Smooth muscle cell (in vitro differentiated cells): ENCODE results near the gene GPC6. TPM values are rescaled to one million over a fixed set of nuclear protein-coding genes. Genes with fewer than 3 reads are reported as not detected.

Experiments used
- DNase-seq: peaks from one replicate; lab custom pipeline; 2025; ENCODE audit not compliant: unreplicated experiment; lab: John Stamatoyannopoulos, UW
- H2AFZ ChIP-seq: fragments of 200-600 bp; sonication (generic); 2 replicates; pipeline ENCODE4 v1.6.0; 2016; ENCODE audit warnings: antibody characterized with exemption, low read depth, mild to moderate bottlenecking
- H3F3A ChIP-seq: fragments of 200-600 bp; sonication (generic); 2 replicates; pipeline ENCODE4 v1.6.0; 2017; ENCODE audit warnings: antibody characterized with exemption, low read depth
- H3K27ac ChIP-seq: fragments of 200-600 bp; sonication (generic); 2 replicates; pipeline ENCODE4 v1.5.1; 2016; ENCODE audit warnings: low read depth, mild to moderate bottlenecking
- H3K27me3 ChIP-seq: fragments of 200-600 bp; sonication (generic); 2 replicates; pipeline ENCODE4 v1.6.1; 2016; ENCODE audit warnings: low read depth, mild to moderate bottlenecking
- H3K36me3 ChIP-seq: fragments of 200-600 bp; sonication (generic); 2 replicates; pipeline ENCODE4 v1.5.1; 2016; ENCODE audit warnings: low read depth
- H3K4me1 ChIP-seq: fragments of 200-600 bp; sonication (generic); 2 replicates; pipeline ENCODE4 v1.5.1; 2016; ENCODE audit warnings: low read depth
- H3K4me2 ChIP-seq: fragments of 200-600 bp; sonication (generic); 2 replicates; pipeline ENCODE4 v1.6.0; 2016; ENCODE audit warnings: mild to moderate bottlenecking
- H3K4me3 ChIP-seq: fragments of 200-600 bp; sonication (generic); 2 replicates; pipeline ENCODE4 v1.5.1; 2016; ENCODE audit warnings: mild to moderate bottlenecking
- H3K79me2 ChIP-seq: fragments of 200-600 bp; sonication (generic); 2 replicates; pipeline ENCODE4 v1.6.0; 2016; ENCODE audit warnings: low read depth, mild to moderate bottlenecking
- H3K9ac ChIP-seq: fragments of 200-600 bp; sonication (generic); 2 replicates; pipeline ENCODE4 v1.6.0; 2016; ENCODE audit warnings: low read depth
- H3K9me3 ChIP-seq: fragments of 200-600 bp; sonication (generic); replicated peaks from 2 replicates; pipeline ENCODE4 v1.5.1; 2016; ENCODE audit warnings: low read depth
- H4K20me1 ChIP-seq: fragments of 200-600 bp; sonication (generic); 2 replicates; pipeline ENCODE4 v1.6.0; 2016; ENCODE audit warnings: low read depth
- CTCF ChIP-seq: fragments of 200-600 bp; sonication (generic); IDR thresholded peaks from 2 replicates; pipeline ENCODE4 v1.5.1; 2017; ENCODE audit warnings: borderline replicate concordance, mild to moderate bottlenecking, antibody characterized with exemption; ENCODE audit not compliant: insufficient read depth, poor library complexity, severe bottlenecking
- WGBS: methylation state at CpG from one replicate; pipeline ENCODE4 v1.1.7; 2016; ENCODE audit warnings: low lambda C conversion rate; 5-methylcytosine and 5-hydroxymethylcytosine counted together
- polyA plus RNA-seq: library from polyadenylated mRNA; unstranded; fragments of >200 nt; fragmentation: Nextera tagmentation; extraction: Ambion mirVana; gene quantifications from 2 replicates; pipeline ENCODE4 v1.2.1, GENCODE V29; 2016
- total RNA-seq: library from RNA; depleted of rRNA; stranded (reverse); fragments of >200 nt; gene quantifications from 2 replicates; pipeline ENCODE4 v1.2.3, GENCODE V29; 2014

The GPC6 gene
- total and polyA plus RNA-seq, 2 experiments from 2014 or later: 19.7 to 68.5 TPM

DNA sequence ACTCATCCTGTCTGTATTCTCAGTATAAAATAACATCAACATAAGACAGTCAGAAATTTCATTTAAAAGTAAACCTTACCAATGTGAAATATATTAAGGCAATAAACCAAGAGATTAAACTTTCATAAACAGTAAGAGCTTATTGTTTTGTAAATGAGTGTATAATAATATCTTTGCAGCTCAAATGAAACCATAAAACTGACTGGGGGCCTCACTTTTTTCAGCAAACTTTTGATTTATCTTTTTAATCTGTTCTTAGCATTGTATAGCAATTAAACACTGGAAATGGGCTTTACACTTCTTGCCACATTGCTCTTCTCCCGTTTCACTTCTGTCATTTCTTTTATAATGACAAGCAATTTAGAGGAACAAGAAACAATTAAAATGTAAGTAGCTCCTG, 580.3 kb downstream of the GPC6 start:
- Histone ChIP-seq H3F3A (no peaks in the 10 kb centered on the region), H3K4me1 (peaks cover 32% of the 10 kb centered on the region), H4K20me1 (no peaks in the 10 kb centered on the region), H3K27me3 (no peaks in the 10 kb centered on the region), H3K27ac (no peak overlapping the region), H3K4me2 (no peak overlapping the region), H2AFZ (no peak overlapping the region), H3K79me2 (no peaks in the 10 kb centered on the region), H3K9me3 (no peaks in the 10 kb centered on the region), H3K9ac (no peak overlapping the region), H3K4me3 (no peak overlapping the region), H3K36me3 (no peaks in the 10 kb centered on the region)
- DNase-seq: no peak
- WGBS: 60% methylated on average over 1 of the region's 1 CpG
- TF ChIP-seq CTCF: no peak

GRCh38 chr13:93810264-93810663, 583.7 kb downstream of the GPC6 start:
- Histone ChIP-seq H3K79me2 (no peaks in the 10 kb centered on the region), H3K27ac (no peak overlapping the region), H3K4me2 (no peak overlapping the region), H3F3A (no peaks in the 10 kb centered on the region), H3K9me3 (no peaks in the 10 kb centered on the region), H3K27me3 (no peaks in the 10 kb centered on the region), H4K20me1 (no peaks in the 10 kb centered on the region), H3K4me3 (no peak overlapping the region), H3K4me1 (peaks cover 27% of the 10 kb centered on the region), H3K9ac (no peak overlapping the region), H3K36me3 (no peaks in the 10 kb centered on the region), H2AFZ (no peak overlapping the region)
- no peak for TF ChIP-seq CTCF
- 59% methylated on average over 4 of the region's 4 CpGs for WGBS
- DNase-seq: no peak

DNA sequence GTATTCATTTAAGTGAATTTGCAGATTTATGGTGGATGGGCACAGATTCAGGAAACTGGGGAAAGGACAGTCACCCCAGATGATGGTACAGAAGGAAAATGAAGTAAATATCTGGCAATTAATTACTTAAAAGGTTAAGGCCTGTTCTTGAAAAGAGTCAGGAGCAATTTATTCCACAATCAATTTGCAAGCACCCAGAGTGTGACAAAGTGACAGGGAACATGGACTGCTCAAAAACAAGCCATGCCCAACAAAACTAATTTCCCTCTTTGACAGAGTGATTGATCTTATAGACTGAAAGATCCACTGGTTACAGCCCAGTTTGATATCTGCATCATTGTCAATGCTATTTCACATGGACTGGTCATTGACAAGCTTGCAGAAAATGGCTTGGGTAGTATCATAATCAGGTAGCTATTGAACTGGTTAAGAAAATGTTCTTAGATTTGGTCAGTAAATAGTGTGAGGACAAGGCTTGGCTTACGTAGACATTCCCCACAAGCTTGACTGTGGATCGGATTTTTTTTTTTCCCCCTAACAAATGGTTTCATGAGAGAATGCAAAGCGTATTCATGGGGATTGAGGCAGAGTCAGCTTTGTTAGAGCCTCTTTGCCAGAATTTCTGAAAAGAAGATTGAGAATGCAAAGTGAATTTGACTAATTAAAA, 584.6 kb downstream of the GPC6 start:
- no peak for TF ChIP-seq CTCF
- Histone ChIP-seq H3K36me3 (no peaks in the 10 kb centered on the region), H3K9me3 (no peaks in the 10 kb centered on the region), H3K27ac (no peak overlapping the region), H3F3A (no peaks in the 10 kb centered on the region), H3K79me2 (no peaks in the 10 kb centered on the region), H3K4me1 (peaks cover 20% of the 10 kb centered on the region), H3K27me3 (no peaks in the 10 kb centered on the region), H4K20me1 (no peaks in the 10 kb centered on the region), H3K9ac (no peak overlapping the region), H2AFZ (no peak overlapping the region), H3K4me3 (no peak overlapping the region), H3K4me2 (no peak overlapping the region)
- no peak for DNase-seq
- 96% methylated on average over 3 of the region's 3 CpGs for WGBS

GRCh38 chr13:93811738-93812112, 585.1 kb downstream of the GPC6 start:
- no peaks in the 10 kb centered on the region for H3K27me3 ChIP-seq
- no peak overlapping the region for H2AFZ ChIP-seq
- H3K79me2 ChIP-seq: no peaks in the 10 kb centered on the region
- H3K4me3 ChIP-seq: no peak overlapping the region
- H3K9ac ChIP-seq: no peak overlapping the region
- no peaks in the 10 kb centered on the region for H4K20me1 ChIP-seq
- TF ChIP-seq CTCF: no peak
- DNase-seq: no peak
- no peak overlapping the region for H3K27ac ChIP-seq
- peaks cover 18% of the 10 kb centered on the region for H3K4me1 ChIP-seq
- no peaks in the 10 kb centered on the region for H3K36me3 ChIP-seq
- 93% methylated on average over 3 of the region's 3 CpGs for WGBS
- no peak overlapping the region for H3K4me2 ChIP-seq
- no peaks in the 10 kb centered on the region for H3F3A ChIP-seq
- no peaks in the 10 kb centered on the region for H3K9me3 ChIP-seq
